CD14-positive monocyte (primary cell): ENCODE results near the gene PCGF3. TPM values are rescaled to one million over a fixed set of nuclear protein-coding genes. Genes with fewer than 3 reads are reported as not detected.
A peak's percentile ranks its signal among the peaks of the same experiment; 100 is the strongest.

Experiments used
- DNase-seq, 3 donors: peaks; one replicate each; pipeline ENCODE4 v3.0.0-alpha.2; 2011 to 2022
- H2AFZ ChIP-seq: 2 replicates; pipeline ENCODE4 v1.6.0; 2012; ENCODE audit warnings: mild to moderate bottlenecking, low read depth, low read length, inconsistent platforms; ENCODE audit not compliant: insufficient read depth, poor library complexity, severe bottlenecking
- H3K27ac ChIP-seq, 2 donors: 1 replicate in 1 of 2; 2 replicates in 1 of 2; pipeline ENCODE4 v1.5.1; 2012 to 2013; ENCODE audit warnings: low read length in 2 of 2, control low read depth in 1 of 2, inconsistent platforms in 1 of 2, low read depth in 1 of 2, mild to moderate bottlenecking in 1 of 2
- H3K27me3 ChIP-seq, 2 donors: one replicate each; pipeline versions ENCODE4 v1.6.0 to v1.6.1; 2011 to 2013; ENCODE audit warnings: low read length in 2 of 2; ENCODE audit not compliant: control insufficient read depth in 2 of 2, insufficient read depth in 2 of 2
- H3K36me3 ChIP-seq, 2 donors: replicated peaks in 1 of 2; 1 replicate in 1 of 2; 2 replicates in 1 of 2; pipeline versions ENCODE4 v1.5.1 to v1.6.1; 2012 to 2013; ENCODE audit warnings: low read length in 2 of 2, control low read depth in 1 of 2, inconsistent platforms in 1 of 2, mild to moderate bottlenecking in 1 of 2; ENCODE audit not compliant: insufficient read depth in 2 of 2, control insufficient read depth in 1 of 2
- H3K4me1 ChIP-seq, 2 donors: 1 replicate in 1 of 2; 2 replicates in 1 of 2; pipeline versions ENCODE4 v1.5.1 to v1.6.1; 2012 to 2013; ENCODE audit warnings: low read length in 2 of 2, control low read depth in 1 of 2, inconsistent platforms in 1 of 2, mild to moderate bottlenecking in 1 of 2, moderate library complexity in 1 of 2; ENCODE audit not compliant: insufficient read depth in 2 of 2, control insufficient read depth in 1 of 2
- H3K4me2 ChIP-seq: replicated peaks from 2 replicates; pipeline ENCODE3; 2012; ENCODE audit warnings: low read length, moderate library complexity, mild to moderate bottlenecking; ENCODE audit not compliant: poor library complexity, severe bottlenecking; ENCODE audit errors: extremely low read depth
- H3K4me3 ChIP-seq, 3 experiments: fragments of 200-600 bp in 1 of 3; sonication (generic) in 1 of 3; replicated peaks in 1 of 3; 1 replicate in 2 of 3; 2 replicates in 1 of 3; pipeline ENCODE4 v1.5.1; 2011 to 2013; ENCODE audit warnings: low read length in 3 of 3, mild to moderate bottlenecking in 3 of 3, control low read depth in 2 of 3, low read depth in 2 of 3, inconsistent platforms in 1 of 3, moderate library complexity in 1 of 3
- H3K79me2 ChIP-seq: 2 replicates; pipeline ENCODE4 v1.6.0; 2012; ENCODE audit warnings: mild to moderate bottlenecking, control low read depth, inconsistent platforms, low read length, moderate library complexity; ENCODE audit not compliant: insufficient read depth
- H3K9ac ChIP-seq: 2 replicates; pipeline ENCODE4 v1.6.0; 2017; ENCODE audit warnings: low read length, mild to moderate bottlenecking; ENCODE audit not compliant: insufficient read depth, poor library complexity, severe bottlenecking
- H3K9me3 ChIP-seq, 2 donors: replicated peaks in 1 of 2; 1 replicate in 1 of 2; 2 replicates in 1 of 2; pipeline versions ENCODE4 v1.5.1 to v1.6.1; 2012 to 2013; ENCODE audit warnings: low read length in 2 of 2, control low read depth in 1 of 2; ENCODE audit not compliant: control insufficient read depth in 1 of 2, insufficient read depth in 1 of 2
- H4K20me1 ChIP-seq: 2 replicates; pipeline ENCODE4 v1.6.0; 2012; ENCODE audit warnings: mild to moderate bottlenecking, low read length, control low read depth, moderate library complexity; ENCODE audit not compliant: insufficient read depth
- H3K27ac Mint-ChIP-seq, 7 donors: one replicate each; pipeline ENCODE4 v1.8.0; 2020; ENCODE audit warnings: mild to moderate bottlenecking in 7 of 7, mixed read lengths in 7 of 7, moderate library complexity in 6 of 7, inconsistent platforms in 2 of 7
- H3K27me3 Mint-ChIP-seq, 3 donors: one replicate each; pipeline ENCODE4 v1.8.0; 2021 to 2022; ENCODE audit warnings: low read depth in 3 of 3, mild to moderate bottlenecking in 3 of 3, mixed read lengths in 3 of 3, moderate library complexity in 3 of 3, inconsistent platforms in 1 of 3
- H3K36me3 Mint-ChIP-seq, 2 donors: one replicate each; pipeline ENCODE4 v1.8.0; 2020; ENCODE audit warnings: mixed read lengths in 2 of 2, inconsistent platforms in 1 of 2, mild to moderate bottlenecking in 1 of 2
- H3K4me1 Mint-ChIP-seq: one replicate; pipeline ENCODE4 v1.8.0; 2020; ENCODE audit warnings: mild to moderate bottlenecking, mixed read lengths
- H3K4me3 Mint-ChIP-seq, 2 donors: one replicate each; pipeline ENCODE4 v1.8.0; 2020; ENCODE audit warnings: mild to moderate bottlenecking in 2 of 2, mixed read lengths in 2 of 2, moderate library complexity in 1 of 2
- H3K9me3 Mint-ChIP-seq, 7 donors: one replicate each; pipeline ENCODE4 v1.8.0; 2020 to 2022; ENCODE audit warnings: mixed read lengths in 7 of 7, mild to moderate bottlenecking in 6 of 7, moderate library complexity in 6 of 7, inconsistent platforms in 2 of 7
- CTCF ChIP-seq: fragments of 200-600 bp; IDR thresholded peaks from one replicate; pipeline ENCODE4 v1.8.0; 2022; ENCODE audit warnings: antibody characterized with exemption, mild to moderate bottlenecking
- WGBS: methylation state at CpG from one replicate; pipeline ENCODE4 v1.1.5; 2013; ENCODE audit warnings: missing lambda C conversion rate; ENCODE audit not compliant: insufficient coverage; 5-methylcytosine and 5-hydroxymethylcytosine counted together
- intact Hi-C, 2 donors: fragments of 100-400 bp; cut with micrococcal nuclease; formaldehyde crosslinking; loops; one replicate each; pipeline versions ENCODE4 v1.15.0 to v1.15.1; 2023
- polyA plus RNA-seq, 3 donors: library from polyadenylated mRNA; depleted of rRNA in 1 of 3; unstranded in 2 of 3; stranded (reverse) in 1 of 3; fragments of 300-500 nt in 2 of 3; fragments of >200 nt in 1 of 3; fragmentation: Illumina TruSeq in 2 of 3; gene quantifications; 1 replicate in 2 of 3; 2 replicates in 1 of 3; pipeline ENCODE4 v1.2.3, GENCODE V29; 2012 to 2021

The PCGF3 gene
- polyA plus RNA-seq, 3 donors = 7.0 to 163 (median 8.3) TPM

- peaks cover 71% of the 10 kb centered on the region for H4K20me1 ChIP-seq
- intact Hi-C loops = no loop called here
Observed at GRCh38 chr4:760616-761015, 55.0 kb downstream of the PCGF3 start.

GRCh38 chr4:761086-761485 lies 55.5 kb downstream of the PCGF3 start:
- intact Hi-C loops = no loop called here
- H3K36me3 ChIP-seq = peaks cover 19 to 68% of the 10 kb centered on the region in 2 donors
- H3K9ac ChIP-seq = no peak overlapping the region
- no peak for TF ChIP-seq CTCF
- Mint-ChIP-seq H3K27ac (no peak overlapping the region), H3K9me3 (peaks cover 2 to 18% (median 12%) of the 10 kb centered on the region in 7 donors), H3K4me3 (no peak overlapping the region), H3K4me1 (peaks cover 18% of the 10 kb centered on the region), H3K27me3 (peaks cover 0 to 5% (median 2%) of the 10 kb centered on the region in 3 donors), H3K36me3 (peaks cover 49 to 78% of the 10 kb centered on the region in 2 donors)
- no peaks in the 10 kb centered on the region for H3K79me2 ChIP-seq
- no peak for DNase-seq
- no peak overlapping the region for H3K4me2 ChIP-seq
- WGBS = 99% methylated on average over 10 of the region's 14 CpGs
- H3K27ac ChIP-seq = no peak overlapping the region
- no peaks in the 10 kb centered on the region for H3K27me3 ChIP-seq
- no peak overlapping the region for H2AFZ ChIP-seq
- no peak overlapping the region for H3K4me3 ChIP-seq
- peaks cover 0 to 8% of the 10 kb centered on the region in 2 donors for H3K9me3 ChIP-seq
- H3K4me1 ChIP-seq = peaks cover 10 to 17% of the 10 kb centered on the region in 2 donors
- H4K20me1 ChIP-seq = peaks cover 73% of the 10 kb centered on the region

More at GRCh38 chr4:760616-761015, 55.0 kb downstream of the PCGF3 start:
- H3K36me3 ChIP-seq = peaks cover 19 to 66% of the 10 kb centered on the region in 2 donors
- H3K79me2 ChIP-seq = no peaks in the 10 kb centered on the region
- H3K27me3 ChIP-seq = no peaks in the 10 kb centered on the region
- H3K4me2 ChIP-seq = no peak overlapping the region
- peak overlapping the region in 2 of 7 donors; percentile 10 to 15 for H3K27ac Mint-ChIP-seq
- peaks cover 0 to 5% (median 2%) of the 10 kb centered on the region in 3 donors for H3K27me3 Mint-ChIP-seq
- H3K4me1 Mint-ChIP-seq = peaks cover 18% of the 10 kb centered on the region
- H3K27ac ChIP-seq = no peak overlapping the region
- H3K36me3 Mint-ChIP-seq = peaks cover 50 to 75% of the 10 kb centered on the region in 2 donors
- no peak for TF ChIP-seq CTCF
- DNase-seq = no peak
- 98% methylated on average over 19 of the region's 21 CpGs for WGBS
- H3K4me1 ChIP-seq = peaks cover 9 to 15% of the 10 kb centered on the region in 2 donors
- H3K9me3 ChIP-seq = peaks cover 0 to 8% of the 10 kb centered on the region in 2 donors
- no peak overlapping the region for H3K4me3 ChIP-seq
- H3K9ac ChIP-seq = no peak overlapping the region
- peaks cover 2 to 18% (median 12%) of the 10 kb centered on the region in 7 donors for H3K9me3 Mint-ChIP-seq
- H2AFZ ChIP-seq = no peak overlapping the region
- no peak overlapping the region for H3K4me3 Mint-ChIP-seq
